ENCODE data around the gene VEPH1. TPM values are rescaled to one million over a fixed set of nuclear protein-coding genes. Genes with fewer than 3 reads are reported as not detected.

The VEPH1 gene
- total RNA-seq, 1 donor from 2014 or later = 2.7 TPM

- no peak for DNase-seq (ENCODE audit: extremely low spot score in 2 of 2)
- no peaks in the 10 kb centered on the region for H3K27me3 ChIP-seq
- H3K36me3 ChIP-seq = no peaks in the 10 kb centered on the region
- intact Hi-C loops (cut with DNase I) = no loop called here
- no peak overlapping the region for H3K4me3 ChIP-seq
- TF ChIP-seq POLR2AphosphoS5 (IDR thresholded peaks at IDR 0.05; ENCODE audit: insufficient read depth in 1 of 2, low read depth in 1 of 2) (no peak), POLR2A (IDR thresholded peaks at IDR 0.05) (no peak), CTCF (IDR thresholded peaks at IDR 0.05) (no peak)
- H3K4me1 ChIP-seq = no peaks in the 10 kb centered on the region
- no peaks in the 10 kb centered on the region for H3K9me3 ChIP-seq
- H3K27ac ChIP-seq = no peak overlapping the region
These were observed 86.7 kb downstream of the VEPH1 start for GRCh38 chr3:157416347-157417087.

- H3K9me3 ChIP-seq = no peaks in the 10 kb centered on the region
- no peak overlapping the region for H3K27ac ChIP-seq
- H3K36me3 ChIP-seq = no peaks in the 10 kb centered on the region
- DNase-seq (ENCODE audit: extremely low spot score in 2 of 2) = no peak
- no peaks in the 10 kb centered on the region for H3K4me1 ChIP-seq
- intact Hi-C loops (cut with DNase I) = no loop called here
- no peaks in the 10 kb centered on the region for H3K27me3 ChIP-seq
- H3K4me3 ChIP-seq = no peak overlapping the region
- no peak for TF ChIP-seq POLR2A (IDR thresholded peaks at IDR 0.05)
- TF ChIP-seq CTCF (IDR thresholded peaks at IDR 0.05) = no peak
- TF ChIP-seq POLR2AphosphoS5 (IDR thresholded peaks at IDR 0.05; ENCODE audit: insufficient read depth in 1 of 2, low read depth in 1 of 2) = no peak
These were observed 88.4 kb downstream of the VEPH1 start for GRCh38 chr3:157414861-157415260.

GRCh38 chr3:157412323-157412855 is 90.8 kb downstream of the VEPH1 start:
- H3K9me3 ChIP-seq = no peaks in the 10 kb centered on the region
- H3K36me3 ChIP-seq = no peaks in the 10 kb centered on the region
- intact Hi-C loops (cut with DNase I) = no loop called here
- no peaks in the 10 kb centered on the region for H3K4me1 ChIP-seq
- no peak overlapping the region for H3K27ac ChIP-seq
- H3K27me3 ChIP-seq = no peaks in the 10 kb centered on the region
- H3K4me3 ChIP-seq = no peak overlapping the region
- DNase-seq (ENCODE audit: extremely low spot score in 2 of 2) = no peak
- TF ChIP-seq POLR2A (IDR thresholded peaks at IDR 0.05) (no peak), POLR2AphosphoS5 (IDR thresholded peaks at IDR 0.05; ENCODE audit: insufficient read depth in 1 of 2, low read depth in 1 of 2) (no peak)

GRCh38 chr3:157410945-157411344 is 92.3 kb downstream of the VEPH1 start:
- H3K4me1 ChIP-seq = no peaks in the 10 kb centered on the region
- H3K27ac ChIP-seq = no peak overlapping the region
- TF ChIP-seq POLR2AphosphoS5 (IDR thresholded peaks at IDR 0.05; ENCODE audit: insufficient read depth in 1 of 2, low read depth in 1 of 2) (no peak), CTCF (IDR thresholded peaks at IDR 0.05) (no peak), POLR2A (IDR thresholded peaks at IDR 0.05) (no peak)
- no peak for DNase-seq (ENCODE audit: extremely low spot score in 2 of 2)
- no peak overlapping the region for H3K4me3 ChIP-seq
- no peaks in the 10 kb centered on the region for H3K9me3 ChIP-seq
- intact Hi-C loops (cut with DNase I) = no loop called here
- no peaks in the 10 kb centered on the region for H3K36me3 ChIP-seq
- H3K27me3 ChIP-seq = no peaks in the 10 kb centered on the region

- Histone ChIP-seq H3K4me3 (no peak overlapping the region), H3K9me3 (no peaks in the 10 kb centered on the region), H3K4me1 (no peaks in the 10 kb centered on the region), H3K36me3 (no peaks in the 10 kb centered on the region), H3K27me3 (no peaks in the 10 kb centered on the region), H3K27ac (no peak overlapping the region)
- DNase-seq (ENCODE audit: extremely low spot score in 2 of 2) = no peak
- intact Hi-C loops (cut with DNase I) = no loop called here
- TF ChIP-seq POLR2AphosphoS5 (IDR thresholded peaks at IDR 0.05; ENCODE audit: insufficient read depth in 1 of 2, low read depth in 1 of 2) (no peak), POLR2A (IDR thresholded peaks at IDR 0.05) (no peak), CTCF (IDR thresholded peaks at IDR 0.05) (no peak)
These were observed 93.7 kb downstream of the VEPH1 start for GRCh38 chr3:157409516-157409915.
